HL-60 (cell line): ENCODE data around the gene ITIH5.

Experiments used
- CTCF ChIP-seq: IDR thresholded peaks from one replicate; pipeline ENCODE4 v1.5.1; 2011; ENCODE audit warnings: low read length, control low read depth, inconsistent platforms; ENCODE audit not compliant: insufficient read depth
- GABPA ChIP-seq: IDR thresholded peaks from 2 replicates; pipeline ENCODE4 v1.6.1; 2012; ENCODE audit warnings: low read depth
- POLR2AphosphoS5 ChIP-seq: IDR thresholded peaks from 2 replicates; pipeline ENCODE4 v1.6.1; 2012; ENCODE audit warnings: low read depth
- REST ChIP-seq: IDR thresholded peaks from 2 replicates; pipeline ENCODE4 v1.6.1; 2012; ENCODE audit warnings: low read depth; ENCODE audit not compliant: insufficient replicate concordance

GRCh38 chr10:7590271-7590670 lies 76.5 kb downstream of the ITIH5 start:
- no peak for TF ChIP-seq CTCF
- no peak for TF ChIP-seq REST
- TF ChIP-seq POLR2AphosphoS5 = no peak
- TF ChIP-seq GABPA = no peak
